Activated T-cell treated with anti-CD3 and anti-CD28 coated beads for 4 hours (primary cell): ENCODE measurements around the gene CCDC9B.
A peak's percentile ranks its signal among the peaks of the same experiment; 100 is the strongest.

ENCODE experiments used
- DNase-seq: peaks from one replicate; pipeline ENCODE4 v3.0.0-alpha.2; 2020

Gene CCDC9B

DNA sequence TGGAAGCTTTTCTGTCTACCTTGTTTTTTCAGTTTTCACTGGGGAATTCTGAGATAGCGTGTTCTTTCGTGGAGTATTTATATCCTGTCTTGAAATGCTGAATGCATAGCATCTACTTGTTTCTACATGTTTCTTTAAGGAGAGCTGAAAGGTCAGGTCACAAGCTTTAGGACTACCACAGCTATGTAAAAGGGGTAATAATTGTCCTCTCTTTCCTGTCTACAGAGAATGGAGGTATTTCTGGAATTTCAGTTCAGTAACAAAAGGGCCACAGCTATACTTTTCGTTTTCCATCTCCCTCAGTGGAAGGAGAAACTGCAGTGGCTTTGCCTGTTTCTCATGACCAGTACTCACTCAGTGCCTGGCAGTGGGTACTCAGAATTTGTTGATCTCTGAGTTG lies 12.6 kb downstream of the CCDC9B start:
- no peak for DNase-seq

DNA sequence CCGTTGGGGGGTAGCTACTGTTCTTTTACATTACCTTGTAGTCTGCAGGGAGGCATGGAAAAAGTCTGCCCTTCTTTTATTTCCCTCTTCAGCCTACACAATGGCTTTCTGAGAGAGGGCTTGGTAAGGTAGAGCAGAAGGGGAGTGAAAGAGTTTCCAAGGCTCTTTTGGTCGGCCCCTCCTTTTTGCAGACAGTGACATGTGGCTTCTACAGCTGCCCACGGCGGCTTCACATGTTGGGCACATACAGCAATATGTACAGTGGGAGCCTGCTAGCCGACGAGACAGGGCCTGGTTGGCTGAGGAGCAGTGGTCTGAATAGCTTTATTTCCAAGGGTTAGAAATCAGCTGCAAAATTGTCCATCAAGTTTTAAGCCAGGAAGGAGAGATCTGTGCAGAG lies 13.3 kb downstream of the CCDC9B start:
- DNase-seq, result no peak

DNA sequence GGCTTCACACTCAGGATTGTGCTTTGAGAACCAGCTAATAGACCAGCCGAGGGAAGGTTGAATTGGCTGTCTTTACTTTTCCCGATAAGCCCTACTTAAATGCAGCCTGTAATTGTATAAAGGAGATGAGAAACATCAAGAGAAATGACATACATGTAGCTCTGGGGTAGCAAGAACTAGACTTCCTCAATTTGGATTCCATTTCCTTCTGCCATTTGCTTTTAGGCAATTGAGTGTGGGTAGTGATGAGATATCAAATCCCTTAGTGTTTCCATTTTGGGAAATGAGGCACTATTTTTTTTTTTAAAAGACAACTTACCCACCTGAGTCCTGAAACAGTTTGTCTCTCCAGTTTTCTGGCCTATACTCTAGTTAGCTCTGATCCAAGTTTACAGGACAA lies 15.0 kb downstream of the CCDC9B start:
- no peak for DNase-seq

DNA sequence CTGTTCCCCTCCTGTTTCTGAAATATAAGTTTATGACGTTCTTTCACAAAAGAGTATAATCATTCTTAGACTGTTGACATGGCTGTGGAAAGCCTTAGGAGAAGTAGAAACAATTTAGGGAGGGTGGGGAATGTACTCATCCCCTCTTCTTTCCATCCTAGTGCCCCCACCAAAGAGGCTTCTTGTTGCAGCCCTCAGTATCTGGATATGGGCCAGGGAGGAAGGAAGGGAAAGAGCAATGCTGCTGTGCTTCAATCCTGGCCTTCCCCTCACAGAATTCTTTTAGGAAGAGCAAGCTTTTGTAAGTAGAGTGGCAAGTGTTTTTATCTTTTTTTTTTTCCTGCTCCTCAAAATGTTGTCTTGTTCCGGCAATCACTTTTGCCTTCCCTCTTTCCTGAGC lies 15.6 kb downstream of the CCDC9B start:
- no peak for DNase-seq

DNA sequence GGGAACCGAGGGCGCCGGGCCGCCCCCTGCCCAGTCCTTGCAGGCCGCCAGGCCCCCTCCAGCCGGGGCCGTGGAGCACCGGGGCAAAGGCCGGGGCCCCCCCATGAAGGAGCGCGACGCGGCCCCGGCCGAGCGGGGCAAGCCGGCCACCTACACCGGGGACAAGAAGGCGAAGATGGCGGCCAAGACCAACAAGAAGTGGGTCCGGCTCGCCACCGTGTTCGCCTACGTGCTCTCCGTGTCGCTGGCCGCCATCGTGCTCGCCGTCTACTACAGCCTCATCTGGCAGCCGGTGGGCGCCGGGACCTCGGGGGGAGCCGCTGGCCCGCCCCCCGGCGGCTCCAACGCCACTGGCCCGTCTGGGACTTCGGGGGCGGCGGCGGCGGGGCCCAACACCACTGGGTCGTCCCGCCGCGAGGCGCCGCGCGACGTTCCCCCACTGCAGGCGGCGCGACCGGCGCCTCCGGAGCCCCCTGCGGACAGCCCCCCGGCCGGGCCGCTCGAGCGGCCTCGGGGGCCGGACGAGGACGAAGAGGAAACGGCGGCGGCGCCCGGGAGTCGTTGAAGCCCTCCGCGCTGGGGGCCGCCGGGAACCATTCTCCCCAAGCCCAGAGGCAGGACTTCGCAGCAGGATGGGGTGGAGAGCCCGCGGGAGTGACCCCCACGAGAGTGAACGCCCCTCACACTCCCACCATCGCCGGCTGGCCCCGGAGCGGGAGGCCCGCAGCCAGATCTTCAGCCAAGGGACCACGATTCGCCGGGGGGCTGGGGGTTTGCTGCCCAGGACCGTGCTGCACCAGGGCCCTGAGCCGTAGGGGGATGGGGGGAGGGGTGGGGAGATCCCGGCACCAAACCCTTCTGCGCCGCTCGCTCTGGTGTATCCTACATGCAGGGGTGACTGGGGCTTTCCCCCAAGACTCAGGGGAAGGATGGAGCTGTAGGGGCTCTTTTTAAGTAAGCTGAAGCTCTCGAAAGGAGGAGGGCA lies 16.5 kb downstream of the CCDC9B start:
- no peak for DNase-seq

DNA sequence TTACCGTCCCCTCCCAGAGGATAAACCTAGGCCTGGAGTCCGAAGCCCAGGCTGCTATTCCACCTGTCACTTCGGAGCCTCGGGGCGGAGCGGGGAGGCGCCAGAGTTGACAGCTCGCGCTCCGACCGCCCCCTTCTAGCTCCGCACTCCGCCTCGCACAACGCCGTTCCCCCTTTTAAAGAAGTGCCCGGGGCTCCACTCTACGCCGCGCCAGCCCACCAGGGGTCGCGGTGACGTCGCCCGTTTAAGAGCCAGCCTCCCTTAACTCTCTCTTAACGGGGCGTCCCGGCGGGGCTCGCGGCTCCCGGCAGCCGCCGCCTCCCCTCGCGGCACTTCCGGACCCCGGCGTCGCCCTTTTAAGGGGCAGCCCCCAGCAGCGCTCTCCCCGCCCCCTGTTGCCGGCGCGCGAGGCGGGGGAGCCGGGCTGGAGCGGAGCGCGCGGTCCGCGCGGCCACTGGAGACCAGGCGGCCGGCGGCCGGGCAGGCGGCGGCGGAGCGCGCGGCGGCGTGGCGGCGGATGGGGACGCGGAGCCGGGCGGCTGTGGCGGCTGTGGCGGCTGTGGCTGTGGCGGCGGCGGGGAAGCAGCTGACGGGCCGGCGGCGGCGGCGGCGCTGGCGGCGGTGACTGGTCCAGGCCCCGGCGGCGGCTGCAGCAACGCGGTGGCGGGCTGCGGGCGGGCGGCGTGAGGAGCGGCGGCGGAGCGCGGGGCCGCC lies 17.3 kb downstream of the CCDC9B start, which contains the start of gene INAFM2:
TSS of gene INAFM2 (plus strand) at position 454 of the 714 bp plus-strand sequence. CDS start 364 bp downstream, outside the sequence.
- peak; percentile 83 for DNase-seq

DNA sequence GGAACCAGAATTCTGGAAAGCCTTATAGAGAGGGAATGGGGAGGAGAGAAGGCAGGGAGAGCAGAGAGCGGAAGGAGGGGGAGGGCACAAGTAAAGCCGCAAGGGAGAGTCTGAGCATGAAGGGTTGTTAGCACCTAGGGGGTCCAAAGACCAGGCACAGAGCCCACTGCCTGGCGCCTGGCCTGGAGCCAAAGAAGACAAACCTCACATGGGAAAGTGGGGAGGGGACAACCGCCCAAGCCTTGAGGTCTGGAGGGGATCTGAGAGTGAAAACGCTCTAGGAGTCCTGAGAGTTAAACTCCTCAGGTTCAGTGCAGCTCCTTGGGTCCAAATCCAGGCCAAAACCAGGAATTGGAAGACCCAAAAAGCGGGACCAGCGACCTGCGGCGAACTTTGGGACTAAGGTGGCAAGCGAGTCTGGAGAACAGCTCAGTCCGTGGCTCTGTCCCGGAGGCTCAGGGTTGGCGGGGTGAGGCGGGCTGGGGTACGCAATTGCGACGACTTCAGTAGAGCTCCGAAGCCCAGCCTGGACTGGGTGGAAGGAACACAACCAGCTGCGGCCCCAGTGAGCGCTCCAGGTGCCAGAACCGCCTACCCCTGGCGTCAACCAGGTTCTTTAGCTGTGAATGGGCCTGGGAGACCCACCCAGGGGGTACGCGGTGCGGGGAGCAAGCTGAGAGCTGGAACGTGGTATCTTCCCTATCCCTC lies 18.1 kb downstream of the CCDC9B start:
- no peak for DNase-seq

DNA sequence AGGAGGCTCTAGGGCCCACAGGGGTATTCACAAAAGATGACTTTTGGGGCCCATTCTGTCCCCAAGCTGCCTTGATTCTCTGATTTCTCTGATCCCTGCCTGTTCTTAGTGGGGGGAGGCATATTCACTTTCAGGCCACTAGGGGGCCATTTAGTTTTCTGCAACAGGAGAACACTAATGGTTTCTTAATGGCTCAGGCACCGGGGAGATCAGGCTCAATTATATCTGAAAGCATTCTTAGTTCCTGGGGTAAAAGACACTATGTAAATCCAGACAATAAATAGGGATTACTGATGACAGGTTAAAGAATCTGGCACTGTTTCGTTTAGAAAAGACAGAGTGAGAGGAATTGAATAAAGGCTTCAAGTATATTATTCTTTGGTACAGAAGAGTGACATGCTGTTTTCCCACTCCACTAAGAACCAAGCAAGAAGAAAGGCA lies 19.8 kb downstream of the CCDC9B start:
- DNase-seq, result peak; percentile 49

DNA sequence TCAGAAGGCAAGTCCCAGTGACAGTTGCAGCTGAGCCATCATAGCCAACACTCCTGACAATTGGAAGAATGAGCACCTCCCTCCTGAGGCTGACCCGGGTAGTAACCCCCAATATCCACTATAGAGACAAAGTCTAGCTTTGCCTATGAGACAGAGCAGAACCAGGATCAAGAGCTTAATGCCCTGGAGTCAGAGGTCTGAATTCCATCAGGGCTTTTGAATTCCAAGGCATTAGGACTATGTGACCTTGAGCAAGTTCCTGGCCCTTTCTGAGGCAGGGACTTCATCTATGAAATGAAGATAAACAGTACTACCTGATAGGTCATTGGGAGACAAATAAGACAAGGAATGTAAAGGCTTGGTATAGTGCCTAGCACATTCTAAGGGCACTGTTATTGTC lies 20.3 kb downstream of the CCDC9B start:
- DNase-seq, result no peak

DNA sequence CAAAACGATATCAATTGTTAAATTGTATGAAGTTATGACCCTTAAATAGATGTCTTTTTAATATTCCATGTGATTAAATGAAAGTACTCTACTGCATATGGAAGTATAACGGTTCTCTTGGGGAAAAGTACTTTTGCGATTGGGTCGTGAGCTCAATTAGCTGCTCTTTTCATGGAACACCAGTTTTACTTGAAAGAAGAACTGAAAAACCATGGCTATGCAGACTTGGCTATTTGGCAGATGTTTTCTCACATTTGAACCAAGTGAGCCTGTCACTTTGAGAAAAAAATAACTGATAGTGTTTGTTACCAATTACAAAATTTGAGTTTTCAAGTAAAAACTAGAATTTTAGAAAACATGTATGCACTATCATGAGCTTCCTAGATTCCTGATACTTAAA lies 23.2 kb downstream of the CCDC9B start:
- no peak for DNase-seq

DNA sequence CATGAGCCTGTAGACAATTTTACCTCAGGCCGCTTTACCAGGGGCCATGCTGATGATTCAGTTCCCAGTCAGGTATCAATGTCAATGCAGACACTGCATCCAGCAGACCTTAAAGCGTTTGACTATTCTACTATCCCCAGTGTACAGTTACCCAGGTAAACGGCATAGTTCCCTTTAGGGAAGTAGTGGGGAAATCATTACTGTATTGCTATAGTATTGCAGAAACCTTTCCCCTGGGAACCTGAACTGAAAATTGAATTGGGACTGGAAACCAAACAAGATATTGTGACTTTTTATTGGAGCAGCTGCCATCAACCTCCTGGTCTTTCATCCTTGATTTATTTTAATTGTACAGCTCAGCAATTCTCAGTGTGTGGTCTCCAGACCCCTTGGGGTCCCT lies 23.8 kb downstream of the CCDC9B start:
- no peak for DNase-seq

DNA sequence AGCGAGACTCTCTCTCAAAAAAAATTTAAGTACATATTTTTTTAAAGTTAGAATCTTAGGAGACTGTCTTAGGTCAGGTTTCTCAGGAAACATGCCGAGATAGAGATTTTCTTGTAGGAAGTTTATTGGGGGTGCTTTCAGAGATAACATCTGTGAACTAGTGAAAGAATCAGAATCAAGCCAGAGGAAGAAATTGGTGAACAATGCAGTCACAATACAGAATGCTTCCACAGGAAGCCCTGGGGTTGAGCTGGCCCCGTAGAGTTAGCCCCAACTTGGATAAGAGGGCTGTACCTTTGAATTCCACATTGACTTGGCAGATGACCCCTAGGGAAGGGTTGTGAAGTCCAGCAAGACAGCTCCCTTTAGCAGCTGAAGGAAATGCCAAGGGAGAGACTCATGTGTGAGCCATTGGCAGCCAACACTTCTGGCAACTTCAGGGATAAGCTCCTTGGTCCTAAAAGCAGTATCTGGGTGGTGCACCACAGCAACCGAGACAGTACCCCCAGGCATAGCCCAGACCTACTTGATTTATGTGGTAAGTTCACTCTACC lies 25.9 kb downstream of the CCDC9B start:
- no peak for DNase-seq

DNA sequence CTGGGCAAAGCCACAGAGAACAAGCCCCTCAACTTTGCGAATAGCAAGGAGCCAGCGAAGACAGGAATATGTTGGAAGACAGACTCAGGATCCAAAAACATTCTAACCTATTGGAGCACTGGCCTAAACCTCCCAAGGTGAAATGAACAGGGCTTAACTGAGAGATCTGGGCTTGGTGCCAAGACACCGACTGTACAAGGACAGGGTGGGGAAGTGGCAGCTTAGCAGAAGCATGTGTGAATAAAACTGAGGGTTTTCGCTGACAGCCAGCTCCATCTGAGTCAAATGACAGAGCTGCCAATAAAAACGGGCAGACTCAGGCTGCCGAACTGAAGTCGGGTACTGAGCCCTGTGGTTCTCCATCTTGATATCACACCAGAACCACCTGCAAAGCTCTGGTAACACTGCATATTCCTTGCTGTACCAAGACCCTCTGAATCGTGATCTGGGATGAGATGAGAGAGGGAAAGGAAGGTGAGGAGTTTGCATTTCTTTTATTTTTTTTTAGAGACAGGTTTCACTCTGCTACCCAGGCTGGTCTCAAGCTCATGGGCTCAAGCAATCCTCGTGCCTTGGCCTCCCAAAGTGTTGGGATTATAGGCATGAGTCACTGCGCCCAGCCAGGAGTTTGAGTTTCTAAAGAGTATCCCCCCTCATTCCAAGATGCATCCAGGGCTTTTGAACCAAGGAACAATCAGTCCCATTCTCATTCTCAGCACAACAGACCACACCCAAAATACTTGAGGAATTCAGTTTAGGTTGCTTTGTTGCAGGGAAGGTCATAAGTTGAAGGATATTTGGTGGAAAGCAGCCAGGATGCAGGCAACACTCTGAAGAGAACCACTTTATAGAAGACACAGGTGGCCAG lies 27.0 kb downstream of the CCDC9B start:
- no peak for DNase-seq

DNA sequence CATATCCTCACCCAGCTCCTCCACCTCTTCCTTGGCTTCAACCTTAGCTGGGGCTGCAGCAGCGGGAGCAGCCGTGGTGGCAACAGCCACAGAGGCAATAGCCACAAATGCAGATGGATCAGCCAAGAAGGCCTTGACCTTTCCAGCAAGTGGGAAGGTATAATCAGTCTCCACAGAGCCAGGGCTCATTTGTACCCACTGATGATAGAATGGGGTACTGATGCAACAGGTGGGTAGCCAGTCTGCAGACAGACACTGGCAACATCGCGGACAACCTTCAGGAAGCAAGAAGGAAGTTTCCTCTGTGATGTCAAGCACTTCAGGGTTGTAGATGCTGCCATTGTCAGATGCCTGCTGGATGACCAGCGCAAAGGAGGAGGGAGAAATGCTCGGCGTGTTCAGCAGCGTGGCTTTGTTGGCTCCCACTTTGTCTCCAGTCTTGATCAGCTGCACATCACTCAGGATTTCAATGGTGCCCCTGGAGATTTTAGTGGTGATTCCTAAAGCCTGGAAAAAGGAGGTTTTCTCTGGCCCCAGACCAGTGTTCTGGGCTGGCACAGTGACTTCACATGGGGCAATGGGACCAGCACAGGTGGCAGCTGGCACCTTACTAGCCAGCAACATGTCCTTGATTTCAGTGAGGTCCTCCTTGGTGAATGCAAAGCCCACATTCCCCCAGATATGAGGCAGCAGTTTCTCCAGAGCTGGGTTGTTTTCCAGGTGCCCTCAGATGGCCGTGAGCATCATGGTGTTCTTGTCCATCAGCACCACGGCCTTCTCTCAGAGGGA lies 28.2 kb downstream of the CCDC9B start:
- DNase-seq, result no peak

DNA sequence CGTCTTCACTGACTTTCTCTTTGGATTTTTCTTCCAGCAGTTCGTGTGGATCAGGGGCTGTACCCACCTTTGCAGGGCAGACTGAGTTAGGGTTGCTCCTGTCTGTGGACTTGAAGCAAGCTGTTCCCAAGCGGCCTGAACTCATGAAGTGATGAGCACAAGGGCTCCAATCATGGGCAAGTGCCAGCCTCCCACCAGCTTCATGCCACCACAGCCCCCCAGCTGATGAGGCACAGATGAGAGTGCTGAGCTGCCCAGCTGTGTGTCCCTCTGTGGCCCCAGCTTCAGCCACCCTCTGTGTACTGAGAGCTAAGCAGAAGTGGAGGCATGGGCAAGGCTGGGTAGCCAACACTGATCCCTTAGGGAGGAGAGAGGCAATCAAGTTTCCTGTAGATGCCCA lies 29.7 kb downstream of the CCDC9B start:
- DNase-seq, result no peak

DNA sequence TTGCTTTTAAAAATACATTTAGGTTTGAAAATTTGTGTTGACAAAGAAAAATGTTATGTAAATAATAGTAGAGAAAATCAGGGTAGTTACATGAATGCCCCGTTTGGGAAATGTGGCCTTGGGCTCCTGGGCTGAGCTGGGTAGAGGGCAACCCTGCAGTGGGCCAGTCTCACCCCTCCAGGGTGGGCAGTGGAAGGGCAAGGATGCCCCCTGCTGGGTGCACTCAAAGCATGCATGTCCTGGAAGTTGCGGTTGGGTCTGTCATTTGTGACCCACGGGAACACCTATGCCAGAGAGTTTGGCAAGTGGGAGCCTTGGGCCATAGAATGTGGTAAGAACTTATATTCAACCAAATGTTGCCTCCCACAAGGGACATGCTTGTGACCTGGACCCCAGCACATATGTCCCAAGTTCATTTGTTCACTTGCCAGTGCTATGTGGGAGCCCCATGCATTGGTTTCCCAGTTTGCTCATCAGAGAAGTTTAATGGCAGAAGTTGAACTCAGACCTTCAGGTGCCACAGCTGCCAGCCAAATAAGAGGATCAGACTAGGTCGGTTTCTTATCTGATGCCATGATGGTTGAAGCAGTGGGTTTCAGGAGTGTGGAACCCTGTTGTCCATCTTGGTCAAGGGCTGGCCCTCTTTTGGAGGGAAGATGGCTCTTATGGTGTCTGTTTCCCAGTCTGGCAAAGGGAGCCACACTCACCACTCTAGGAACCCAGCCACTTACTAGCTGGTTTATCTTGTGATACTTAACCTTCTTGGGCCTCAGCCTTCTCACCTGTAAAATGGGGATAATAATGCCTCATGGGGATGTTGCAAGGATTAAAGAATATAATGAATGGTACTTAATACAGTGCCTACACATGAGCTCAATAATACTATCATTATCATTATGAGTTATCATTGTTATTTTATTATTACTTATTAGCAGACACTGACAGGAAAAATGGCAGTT lies 30.5 kb downstream of the CCDC9B start:
- peak; percentile 38 for DNase-seq

DNA sequence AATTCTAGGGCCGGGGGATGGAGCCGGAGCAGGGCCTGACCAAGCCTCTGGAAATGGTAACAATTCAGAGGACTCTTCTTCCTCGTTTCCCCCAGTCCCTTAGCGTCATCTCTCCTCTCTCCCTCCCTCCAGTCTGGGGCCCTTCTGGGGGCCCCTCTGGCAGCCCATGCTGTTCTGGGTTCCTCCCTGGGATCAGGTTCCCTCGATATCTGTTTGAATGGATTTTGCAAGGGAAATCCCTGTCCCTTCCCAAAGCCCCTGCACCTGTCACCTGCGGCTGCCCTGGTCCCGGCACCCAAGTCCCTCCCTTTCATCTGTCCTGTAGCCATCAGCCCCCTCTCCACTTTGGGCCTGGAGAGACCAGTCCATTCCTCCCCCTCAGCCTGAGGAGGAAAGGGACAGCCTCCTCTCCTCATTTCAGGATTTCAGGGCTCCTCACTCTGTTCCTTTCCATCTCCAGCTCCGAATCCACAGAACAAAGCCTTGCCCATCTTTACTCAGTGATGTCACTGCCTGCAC lies 31.3 kb downstream of the CCDC9B start:
- DNase-seq, result no peak

DNA sequence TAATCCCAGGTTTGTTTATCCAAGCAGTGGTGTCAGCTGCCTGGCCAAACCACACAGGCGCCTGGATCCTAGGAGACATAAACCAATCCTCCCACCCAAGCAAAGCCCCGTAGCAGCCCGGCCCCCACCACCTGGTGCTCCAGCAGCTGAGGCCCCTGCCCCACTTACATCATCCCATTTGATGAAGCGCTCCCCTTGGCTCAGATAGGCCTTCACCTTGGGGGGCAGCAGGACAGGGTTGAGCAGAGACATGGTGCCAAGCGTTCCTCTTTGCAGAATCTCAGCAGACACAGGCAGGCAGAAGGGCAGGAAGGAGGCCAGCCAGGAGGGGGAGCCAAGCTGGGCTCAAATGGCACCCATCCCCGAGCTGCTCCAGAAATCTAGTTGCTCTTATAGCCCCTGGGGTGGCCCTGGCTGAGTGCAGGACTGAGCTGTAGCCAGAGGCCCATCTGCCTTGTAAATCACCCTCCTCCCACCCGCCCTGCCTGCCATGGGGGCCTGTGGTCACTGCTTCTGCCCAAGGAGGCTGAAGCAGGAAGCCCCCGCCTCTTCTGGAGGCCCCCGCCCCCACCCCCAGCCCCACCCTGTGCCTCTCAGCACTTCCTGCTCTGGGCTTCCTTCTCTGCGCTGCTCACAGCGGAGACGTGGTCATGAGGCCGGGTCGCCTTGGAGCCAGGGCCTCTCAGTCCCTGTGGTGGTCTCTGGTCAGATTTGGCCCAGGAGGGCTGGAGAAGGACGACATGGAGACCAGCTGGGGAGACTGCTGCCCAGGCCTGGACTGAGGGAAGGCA lies 33.1 kb downstream of the CCDC9B start, which contains the start of gene PLCB2:
TSS of gene PLCB2 (minus strand) at position 515 of the 791 bp plus-strand sequence. CDS start at position 252, 263 bp downstream.
- peak; percentile 40 for DNase-seq

DNA sequence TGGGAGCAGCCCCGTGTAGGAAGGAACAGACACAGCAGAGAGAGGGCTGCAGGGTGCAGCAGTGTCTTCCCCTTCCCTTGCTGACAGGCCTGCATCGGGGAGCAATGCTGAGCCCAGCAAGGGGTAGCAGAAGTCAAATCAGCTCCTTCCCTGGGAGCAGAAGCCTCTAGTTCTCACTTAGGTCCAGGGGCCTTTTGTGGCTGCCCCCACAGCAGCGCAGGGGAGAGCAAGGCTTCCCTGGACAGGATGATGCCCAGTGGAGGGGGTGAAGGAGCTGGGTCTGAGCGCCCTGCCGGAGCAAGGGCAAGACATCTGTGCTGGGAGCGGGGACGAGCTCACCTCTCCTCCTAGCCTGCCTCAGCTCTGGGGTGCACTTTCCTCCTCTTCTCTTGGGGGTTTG lies 33.8 kb downstream of the CCDC9B start:
- DNase-seq, result no peak
